ENCODE measurements around the gene ACTL6B. TPM values are rescaled to one million over a fixed set of nuclear protein-coding genes. Genes with fewer than 3 reads are reported as not detected.

Gene ACTL6B
- total RNA-seq, 1 experiment from 2014 or later, result 1.3 TPM

GRCh38 chr7:100604028-100604975, 51.9 kb downstream of the ACTL6B start (continued):
- no peak; the same call in 1 of the 2 replicates for TF ChIP-seq ARID4B (CRISPR knock-in tag; IDR thresholded peaks at IDR 0.05; ENCODE audit: borderline replicate concordance)
- TF ChIP-seq E2F4 (CRISPR knock-in tag; IDR thresholded peaks at IDR 0.05; ENCODE audit: borderline replicate concordance, low read depth), result no peak
- no peak for TF ChIP-seq ZNF671 (CRISPR knock-in tag; IDR thresholded peaks at IDR 0.05)
- TF ChIP-seq ELF4 (CRISPR knock-in tag; IDR thresholded peaks at IDR 0.05; ENCODE audit: low read depth), result no peak
- TF ChIP-seq ATF6 (CRISPR knock-in tag; IDR thresholded peaks at IDR 0.05), result no peak
- TF ChIP-seq GTF2I (CRISPR knock-in tag; conservative IDR thresholded peaks at IDR 0.05), result no peak
- TF ChIP-seq HMGXB4 (CRISPR knock-in tag; IDR thresholded peaks at IDR 0.05), result peak; percentile 82
- peak; percentile 41; the same call in 1 of the 2 replicates for TF ChIP-seq USF2 (CRISPR knock-in tag; IDR thresholded peaks at IDR 0.05)
- TF ChIP-seq USF1 (CRISPR knock-in tag; IDR thresholded peaks at IDR 0.05), result peak; percentile 54; the same call in 1 of the 2 replicates
- TF ChIP-seq PRDM15 (CRISPR knock-in tag; IDR thresholded peaks at IDR 0.05), result no peak
- TF ChIP-seq RELA (CRISPR knock-in tag; IDR thresholded peaks at IDR 0.05; ENCODE audit: borderline replicate concordance), result no peak
- TF ChIP-seq MXD4 (CRISPR knock-in tag; IDR thresholded peaks at IDR 0.05; ENCODE audit: borderline replicate concordance), result no peak
- peak; percentile 75 for TF ChIP-seq MAX (CRISPR knock-in tag; IDR thresholded peaks at IDR 0.05)
- TF ChIP-seq E2F1 (CRISPR knock-in tag; IDR thresholded peaks at IDR 0.05), result no peak
- TF ChIP-seq MYBL2 (CRISPR knock-in tag; IDR thresholded peaks at IDR 0.05), result no peak
- TF ChIP-seq ZNF416 (CRISPR knock-in tag; IDR thresholded peaks at IDR 0.05), result 0 out of 2 replicates have a peak, but pooled peaks have one; percentile 48
- TF ChIP-seq NFATC4 (CRISPR knock-in tag; IDR thresholded peaks at IDR 0.05), result no peak
